Gastroesophageal sphincter (tissue), 3 donors: ENCODE results near the gene BMPR1A.

Source experiments
- EP300 ChIP-seq: sonication (generic); formaldehyde crosslinking; IDR thresholded peaks from one replicate; pipeline ENCODE4 v1.6.1; 2017; ENCODE audit warnings: antibody characterized with exemption, mild to moderate bottlenecking
- POLR2A ChIP-seq, 2 donors: fragments of 450-650 bp; IDR thresholded peaks; one replicate each; pipeline ENCODE4 v1.6.1; 2017; ENCODE audit warnings: antibody characterized with exemption in 2 of 2, mild to moderate bottlenecking in 2 of 2, moderate library complexity in 1 of 2
- POLR2AphosphoS5 ChIP-seq: sonication (generic); formaldehyde crosslinking; IDR thresholded peaks from one replicate; pipeline ENCODE4 v1.6.1; 2017; ENCODE audit warnings: antibody characterized with exemption
- TF ChIP-seq, protein P1 (sequence below), 4 experiments: fragments of 200-600 bp in 2 of 4; fragments of 450-650 bp in 2 of 4; sonication (generic) in 1 of 4; IDR thresholded peaks; one replicate each; pipeline ENCODE4 v1.5.1; 2017 to 2019; ENCODE audit warnings: antibody characterized with exemption in 4 of 4, mild to moderate bottlenecking in 2 of 4, moderate library complexity in 2 of 4

DNA sequence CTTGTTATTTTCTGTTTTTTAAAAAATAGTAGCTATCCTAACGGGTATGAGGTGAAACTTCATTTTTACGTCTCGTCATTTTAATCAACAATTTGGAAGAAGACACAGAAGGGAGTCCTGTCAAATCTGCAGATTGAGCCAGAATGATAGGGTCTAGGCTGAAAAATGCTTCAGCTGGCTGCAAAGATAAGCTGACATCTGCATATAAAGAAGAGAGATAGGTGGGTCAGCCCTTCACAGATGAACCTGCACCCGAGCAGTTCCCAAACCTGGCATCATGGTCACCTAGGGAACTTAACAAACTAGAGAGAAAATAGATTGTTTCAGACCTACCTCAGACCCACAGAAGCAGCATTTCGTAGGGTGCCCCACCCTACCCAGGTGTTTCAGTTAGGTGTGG, 35.2 kb upstream of the BMPR1A start:
- TF ChIP-seq, protein P1, sequence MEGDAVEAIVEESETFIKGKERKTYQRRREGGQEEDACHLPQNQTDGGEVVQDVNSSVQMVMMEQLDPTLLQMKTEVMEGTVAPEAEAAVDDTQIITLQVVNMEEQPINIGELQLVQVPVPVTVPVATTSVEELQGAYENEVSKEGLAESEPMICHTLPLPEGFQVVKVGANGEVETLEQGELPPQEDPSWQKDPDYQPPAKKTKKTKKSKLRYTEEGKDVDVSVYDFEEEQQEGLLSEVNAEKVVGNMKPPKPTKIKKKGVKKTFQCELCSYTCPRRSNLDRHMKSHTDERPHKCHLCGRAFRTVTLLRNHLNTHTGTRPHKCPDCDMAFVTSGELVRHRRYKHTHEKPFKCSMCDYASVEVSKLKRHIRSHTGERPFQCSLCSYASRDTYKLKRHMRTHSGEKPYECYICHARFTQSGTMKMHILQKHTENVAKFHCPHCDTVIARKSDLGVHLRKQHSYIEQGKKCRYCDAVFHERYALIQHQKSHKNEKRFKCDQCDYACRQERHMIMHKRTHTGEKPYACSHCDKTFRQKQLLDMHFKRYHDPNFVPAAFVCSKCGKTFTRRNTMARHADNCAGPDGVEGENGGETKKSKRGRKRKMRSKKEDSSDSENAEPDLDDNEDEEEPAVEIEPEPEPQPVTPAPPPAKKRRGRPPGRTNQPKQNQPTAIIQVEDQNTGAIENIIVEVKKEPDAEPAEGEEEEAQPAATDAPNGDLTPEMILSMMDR (IDR thresholded peaks at IDR 0.05): no peak
- TF ChIP-seq POLR2A (IDR thresholded peaks at IDR 0.05): no peak
- TF ChIP-seq POLR2AphosphoS5: no peak
- no peak for TF ChIP-seq EP300
